GM12878 (cell line): ENCODE measurements around the gene ADGRG1. TPM values are rescaled to one million over a fixed set of nuclear protein-coding genes. Genes with fewer than 3 reads are reported as not detected.
A peak's percentile ranks its signal among the peaks of the same experiment; 100 is the strongest.

ENCODE experiments used
- ATAC-seq: fragments of 200-7000 bp; cut with Tn5 transposase; 3 replicates; pipeline ENCODE4 v1.9.1; 2020; ENCODE audit warnings: mild to moderate bottlenecking, moderate library complexity
- BruUV-seq: library from RNA; stranded (reverse); fragments of 400-500 nt; replicated peaks from 2 replicates; lab custom pipeline; 2021; lab: Mats Ljungman, UMichigan
- CTCF ChIA-PET: fragments of 300-600 bp; sonication (Branson Sonifier 250); formaldehyde crosslinking; extraction: SDS; loops from one replicate; lab custom pipeline; 2021; ENCODE audit warnings: inconsistent platforms; lab: Yijun Ruan, JAX
- POLR2A ChIA-PET: fragments of 350-600 bp; formaldehyde crosslinking; extraction: SDS; loops from one replicate; lab custom pipeline; 2021; ENCODE audit warnings: inconsistent platforms; lab: Charles Lee
- RAD21 ChIA-PET: fragments of 300-600 bp; sonication (Branson Sonifier 250); formaldehyde crosslinking; loops from one replicate; lab custom pipeline; 2023; ENCODE audit warnings: antibody characterized with exemption; ENCODE audit not compliant: unreplicated experiment; lab: Charles Lee
- SMC1A ChIA-PET: fragments of 300-600 bp; sonication (Branson Sonifier 250); formaldehyde crosslinking; loops from one replicate; lab custom pipeline; 2023; ENCODE audit not compliant: unreplicated experiment, uncharacterized antibody; lab: Charles Lee
- DNase-seq: peaks from one replicate; pipeline ENCODE4 v3.0.0-alpha.2; 2011; ENCODE audit warnings: low read depth, low spot score
- FAIRE-seq: peaks from 3 replicates; lab custom pipeline; 2011; peaks lifted over from hg19 to GRCh38; lab: Jason Lieb, UNC
- H2AFZ ChIP-seq: 2 replicates; pipeline ENCODE4 v1.6.0; 2011; ENCODE audit warnings: low read depth, low read length, control low read depth; ENCODE audit not compliant: control insufficient read depth
- H3K27ac ChIP-seq: 2 replicates; pipeline ENCODE4 v1.5.1; 2011; ENCODE audit warnings: control low read depth; ENCODE audit not compliant: control insufficient read depth, insufficient read depth
- H3K27me3 ChIP-seq, 2 experiments: replicated peaks in 1 of 2; 2 replicates each; pipeline versions ENCODE4 v1.6.0 to v1.6.1; 2011; ENCODE audit warnings: low read length in 1 of 2; ENCODE audit not compliant: control insufficient read depth in 2 of 2, insufficient read depth in 2 of 2
- H3K36me3 ChIP-seq, 2 experiments: 2 replicates each; pipeline ENCODE4 v1.5.1; 2011; ENCODE audit warnings: low read length in 1 of 2; ENCODE audit not compliant: control insufficient read depth in 2 of 2, insufficient read depth in 2 of 2
- H3K4me1 ChIP-seq: 2 replicates; pipeline ENCODE4 v1.6.1; 2011; ENCODE audit warnings: mild to moderate bottlenecking, low read length, moderate library complexity, mixed read lengths; ENCODE audit not compliant: control insufficient read depth, insufficient read depth
- H3K4me2 ChIP-seq: 2 replicates; pipeline ENCODE4 v1.6.0; 2011; ENCODE audit warnings: control low read depth; ENCODE audit not compliant: control insufficient read depth, insufficient read depth
- H3K4me3 ChIP-seq: fragments of 200-600 bp; sonication (generic); 2 replicates; pipeline ENCODE4 v1.5.1; 2016
- H3K79me2 ChIP-seq: 2 replicates; pipeline ENCODE4 v1.6.0; 2011; ENCODE audit warnings: low read length; ENCODE audit not compliant: control insufficient read depth, insufficient read depth
- H3K9ac ChIP-seq: 2 replicates; pipeline ENCODE4 v1.8.0; 2011; ENCODE audit warnings: low read length, control low read depth, mixed read lengths; ENCODE audit not compliant: control insufficient read depth, insufficient read depth
- H3K9me3 ChIP-seq: replicated peaks from 3 replicates; pipeline ENCODE4 v1.5.1; 2011; ENCODE audit warnings: mild to moderate bottlenecking, low read length; ENCODE audit not compliant: control insufficient read depth, insufficient read depth
- H4K20me1 ChIP-seq: 2 replicates; pipeline ENCODE4 v1.6.0; 2011; ENCODE audit not compliant: control insufficient read depth, insufficient read depth
- BACH1 ChIP-seq: fragments of 450-650 bp; IDR thresholded peaks from 2 replicates; pipeline ENCODE4 v1.6.1; 2017; ENCODE audit warnings: mild to moderate bottlenecking, borderline replicate concordance
- POU2F2 ChIP-seq: IDR thresholded peaks from 3 replicates; pipeline ENCODE4 v1.6.1; 2011; ENCODE audit warnings: low read depth, mild to moderate bottlenecking, low read length, borderline replicate concordance
- YY1 ChIP-seq: IDR thresholded peaks from 2 replicates; pipeline ENCODE4 v1.6.1; 2011; ENCODE audit warnings: low read depth, mild to moderate bottlenecking, low read length
- ZBTB40 ChIP-seq: fragments of 450-650 bp; IDR thresholded peaks from 2 replicates; pipeline ENCODE4 v1.6.1; 2016; ENCODE audit warnings: mild to moderate bottlenecking, moderate library complexity, borderline replicate concordance
- ZNF217 ChIP-seq: fragments of 450-650 bp; IDR thresholded peaks from 2 replicates; pipeline ENCODE4 v1.6.1; 2017; ENCODE audit warnings: antibody characterized with exemption, mild to moderate bottlenecking
- ZSCAN29 ChIP-seq: fragments of 450-650 bp; IDR thresholded peaks from 2 replicates; pipeline ENCODE4 v1.6.1; 2017; ENCODE audit warnings: mild to moderate bottlenecking, moderate library complexity
- WGBS: methylation state at CpG from one replicate; pipeline ENCODE4 v1.1.6; 2016; ENCODE audit warnings: low lambda C conversion rate; ENCODE audit not compliant: insufficient replicate concordance, insufficient coverage; ENCODE audit errors: missing lambda C conversion rate; 5-methylcytosine and 5-hydroxymethylcytosine counted together
- in situ Hi-C: fragments of 300-500 bp; cut with MboI; formaldehyde crosslinking; loops from 9 replicates; pipeline ENCODE4 v1.14.3; 2018; ENCODE audit warnings: mixed read lengths
- intact Hi-C: fragments of 100-400 bp; cut with micrococcal nuclease; formaldehyde crosslinking; loops from one replicate; pipeline ENCODE4 v1.14.2; 2022; ENCODE audit not compliant: unreplicated experiment
- polyA plus RNA-seq, 11 experiments: library from polyadenylated mRNA; depleted of rRNA in 4 of 11; unstranded in 6 of 11; stranded (reverse) in 5 of 11; fragments of >200 nt; fragmentation: Nextera tagmentation in 4 of 11; fragmentation: Illumina TruSeq in 1 of 11; extraction: Ambion mirVana in 4 of 11; extraction: Trizol in 1 of 11; gene quantifications; 1 replicate in 1 of 11; 2 replicates in 10 of 11; pipeline versions ENCODE4 v1.2.1 to v1.2.3, GENCODE V29; 2011 to 2016; ENCODE audit warnings: inconsistent platforms in 2 of 11, missing spikeins in 2 of 11, low read depth in 1 of 11
- total RNA-seq, 4 experiments: library from RNA; depleted of rRNA in 3 of 4; stranded (reverse); fragments of >200 nt in 3 of 4; fragmentation: Illumina TruSeq in 1 of 4; extraction: Trizol in 1 of 4; gene quantifications; 2 replicates each; pipeline versions ENCODE4 v1.2.1 to v1.2.3, GENCODE V29; 2013 to 2021

The ADGRG1 gene
- total and polyA plus RNA-seq, 10 of the 15 experiments (the other 5 are each of a cell fraction or from before 2014, with no cell fraction given), result 0.07 to 2.0 (median 0.75) TPM

GRCh38 chr16:57600952-57601580, 27.4 kb upstream of the ADGRG1 start:
- H3K36me3 ChIP-seq, result no peaks in the 10 kb centered on the region
- peaks cover 31% of the 10 kb centered on the region for H3K4me1 ChIP-seq
- H3K4me2 ChIP-seq, result peak overlapping the region; percentile 83
- no peak overlapping the region for H3K4me3 ChIP-seq
- BruUV-seq, result no TSS peak
- intact Hi-C loops (loop anchor here (1.0 to 10.0 kb wide), 3 partner anchors 48 to 256 kb away; partner anchors contain the start of gene KATNB1), in situ Hi-C loops (loop anchor here (5.0 kb wide), 1 partner anchor 41 kb away; no protein-coding TSS in a partner anchor)
- no peak overlapping the region for H2AFZ ChIP-seq
- no peaks in the 10 kb centered on the region for H3K27me3 ChIP-seq
- CTCF ChIA-PET, result interaction anchor here (0.9 to 14.8 kb wide), 19 partner anchors 8 to 258 kb away, joined by 3 to 210 read pairs (median 8); partner anchors contain the start of genes ADGRG5, CCDC102A and KATNB1
- RAD21 ChIA-PET, result interaction anchor here (0.6 to 4.8 kb wide), 20 partner anchors 9 to 223 kb away, joined by 3 to 88 read pairs (median 4); partner anchors contain the start of gene ADGRG5
- no peaks in the 10 kb centered on the region for H4K20me1 ChIP-seq
- H3K27ac ChIP-seq, result peak overlapping the region; percentile 79
- TF ChIP-seq ZSCAN29, result no peak
- TF ChIP-seq ZBTB40, result 0 out of 2 replicates have a peak, but pooled peaks have one; percentile 17
- 0 out of 2 replicates have a peak, but pooled peaks have one; percentile 5 for TF ChIP-seq YY1
- peak; percentile 39; the same call in 1 of the 2 replicates for TF ChIP-seq ZNF217
- no peak for TF ChIP-seq POU2F2
- 0 out of 2 replicates have a peak, but pooled peaks have one; percentile 22 for TF ChIP-seq BACH1
- H3K9ac ChIP-seq, result peak overlapping the region; percentile 47; the same call in 1 of the 2 replicates
- SMC1A ChIA-PET, result interaction anchor here (0.6 to 8.5 kb wide), 20 partner anchors 9 to 502 kb away, joined by 3 to 126 read pairs (median 5); partner anchors contain the start of genes ADGRG5, CCDC102A and KATNB1
- DNase-seq (no peak), FAIRE-seq (no peak), ATAC-seq (peak; percentile 33)
- POLR2A ChIA-PET, result interaction anchor here (1.0 to 3.6 kb wide), 8 partner anchors 9 to 63 kb away, joined by 3 to 32 read pairs (median 5); partner anchors contain the start of gene ADGRG5
- 11% methylated on average over 2 of the region's 2 CpGs for WGBS
- no peaks in the 10 kb centered on the region for H3K9me3 ChIP-seq
- no peaks in the 10 kb centered on the region for H3K79me2 ChIP-seq
